HG03135 (cell line): ENCODE data around the gene ANXA2R.
"Not testable (repeated sequence)": the region's sequence is repeated elsewhere in the genome, so short reads cannot be mapped to it uniquely, and the experiment has no call there.

Source experiments
- ATAC-seq: cut with Tn5 transposase; IDR thresholded peaks from one replicate; pipeline ENCODE4 v1.9.1; 2021; ENCODE audit warnings: mild to moderate bottlenecking, moderate library complexity; ENCODE audit not compliant: unreplicated experiment

Gene ANXA2R

DNA sequence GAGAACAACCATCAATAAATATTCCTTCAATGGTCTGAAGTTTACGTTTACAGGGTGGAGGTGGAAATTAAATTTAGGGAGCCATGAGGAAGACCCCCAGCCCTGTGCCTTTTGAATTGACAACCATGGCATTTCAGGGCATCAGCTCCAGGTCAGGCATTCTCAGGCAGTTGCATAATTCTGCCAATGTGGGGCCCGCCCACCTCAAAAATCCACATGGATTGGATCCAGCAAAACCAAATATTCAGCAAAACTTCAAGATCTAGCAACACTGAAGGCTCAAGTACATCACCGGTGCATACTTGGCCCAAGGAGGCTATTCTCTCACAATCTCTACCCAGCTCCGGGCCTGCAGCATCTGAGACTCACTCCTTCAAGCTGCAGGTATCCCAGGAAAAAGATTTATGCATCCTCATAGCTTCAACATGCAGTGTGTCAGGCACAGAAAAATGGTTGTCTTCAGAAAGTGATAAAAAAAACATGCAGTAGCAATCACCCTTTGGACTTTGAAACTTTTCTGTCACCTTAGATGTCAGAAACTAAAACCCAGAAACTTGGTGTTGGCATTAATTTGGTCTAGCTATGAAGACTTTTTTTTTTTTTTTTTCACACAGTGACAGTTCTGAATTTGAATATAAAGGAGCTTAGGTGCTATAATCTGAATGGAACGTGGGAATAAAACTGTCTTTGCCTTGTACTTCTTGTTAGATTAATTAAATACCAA is 21.4 kb upstream of the ANXA2R start:
- no peak for ATAC-seq

DNA sequence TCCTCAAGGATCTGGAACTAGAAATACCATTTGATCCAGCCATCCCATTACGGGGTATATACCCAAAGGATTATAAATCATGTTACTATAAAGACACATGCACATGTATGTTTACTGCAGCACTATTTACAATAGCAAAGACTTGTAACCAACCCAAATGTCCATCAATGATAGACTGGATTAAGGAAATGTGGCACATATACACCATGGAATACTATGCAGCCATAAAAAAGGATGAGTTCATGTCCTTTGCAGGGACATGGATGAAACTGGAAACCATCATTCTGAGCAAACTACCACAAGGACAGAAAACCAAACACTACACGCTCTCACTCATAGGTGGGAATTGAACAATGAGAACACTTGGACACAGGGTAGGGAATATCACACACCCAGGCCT is 19.9 kb upstream of the ANXA2R start:
- ATAC-seq = not testable (repeated sequence)

DNA sequence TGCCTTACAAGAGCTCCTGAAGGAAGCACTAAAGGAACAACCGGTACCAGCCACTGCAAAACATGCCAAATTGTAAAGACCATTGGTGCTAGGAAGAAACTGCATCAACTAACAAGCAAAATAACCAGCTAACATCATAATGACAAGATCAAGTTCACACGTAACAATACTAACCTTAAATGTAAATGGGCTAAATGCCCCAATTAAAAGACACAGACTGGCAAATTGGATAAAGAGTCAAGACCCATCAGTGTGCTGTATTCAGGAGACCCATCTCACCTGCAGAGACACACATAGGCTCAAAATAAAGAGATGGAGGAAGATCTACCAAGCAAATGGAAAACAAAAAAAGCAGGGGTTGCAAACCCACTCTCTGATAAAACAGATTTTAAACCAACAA is 15.0 kb upstream of the ANXA2R start:
- ATAC-seq = not testable (repeated sequence)

DNA sequence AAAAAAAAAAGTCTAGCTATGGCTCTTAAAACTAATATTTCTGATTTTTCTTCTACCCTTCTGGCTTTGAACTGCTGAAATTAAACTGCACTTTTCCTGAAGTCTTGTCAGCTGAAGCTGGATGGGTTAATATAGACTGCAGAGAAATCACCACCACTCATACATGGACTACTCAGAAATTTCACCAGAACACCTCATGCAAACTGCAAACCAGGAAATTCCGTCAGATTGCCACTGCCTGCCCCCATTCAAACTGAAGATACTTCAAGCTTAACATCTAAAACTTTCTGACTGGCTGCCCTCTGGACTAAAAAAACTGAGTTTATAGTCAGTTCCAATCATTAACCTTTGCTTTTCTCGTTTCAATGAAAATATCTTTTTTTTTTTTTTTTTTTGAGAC is 11.6 kb upstream of the ANXA2R start:
- no peak for ATAC-seq

DNA sequence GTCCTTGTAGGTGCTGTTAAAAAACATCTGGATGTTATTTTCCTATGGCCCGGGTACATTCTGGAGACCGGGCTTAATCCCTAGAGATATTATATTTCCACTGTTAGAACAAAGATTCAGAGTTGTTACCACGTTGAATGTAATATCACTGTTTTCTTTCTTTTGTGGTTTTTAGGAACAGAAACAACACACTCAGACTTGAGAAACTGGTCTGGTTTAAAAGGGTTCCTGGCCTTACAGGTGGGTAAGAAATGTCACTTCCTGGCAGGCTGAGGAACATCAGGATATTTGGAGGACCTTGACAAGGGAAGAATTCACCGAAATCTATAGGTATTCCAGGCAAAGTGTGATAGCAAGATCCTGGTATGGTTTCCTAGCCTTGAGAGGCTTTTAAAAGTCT is 10.3 kb upstream of the ANXA2R start:
- no peak for ATAC-seq

DNA sequence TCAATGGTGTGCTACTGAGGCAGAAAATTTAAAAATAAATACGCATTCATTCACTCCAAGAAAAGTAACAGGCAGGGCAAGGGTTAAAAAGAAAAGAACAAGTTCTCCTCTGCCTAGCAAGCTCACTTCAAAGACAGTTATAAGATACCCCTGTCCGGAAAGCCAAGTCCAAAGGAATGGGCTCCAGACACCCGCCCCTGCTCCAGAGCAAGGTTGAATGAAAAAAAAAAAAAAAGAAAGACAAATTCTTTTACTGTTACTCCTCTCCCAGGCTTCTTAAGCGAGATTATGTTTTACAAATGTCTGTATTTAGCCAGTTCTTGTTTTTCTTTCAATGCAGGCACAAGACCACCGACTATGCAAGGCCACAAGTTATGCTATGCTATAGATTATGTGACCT is 9.1 kb upstream of the ANXA2R start:
- no peak for ATAC-seq

DNA sequence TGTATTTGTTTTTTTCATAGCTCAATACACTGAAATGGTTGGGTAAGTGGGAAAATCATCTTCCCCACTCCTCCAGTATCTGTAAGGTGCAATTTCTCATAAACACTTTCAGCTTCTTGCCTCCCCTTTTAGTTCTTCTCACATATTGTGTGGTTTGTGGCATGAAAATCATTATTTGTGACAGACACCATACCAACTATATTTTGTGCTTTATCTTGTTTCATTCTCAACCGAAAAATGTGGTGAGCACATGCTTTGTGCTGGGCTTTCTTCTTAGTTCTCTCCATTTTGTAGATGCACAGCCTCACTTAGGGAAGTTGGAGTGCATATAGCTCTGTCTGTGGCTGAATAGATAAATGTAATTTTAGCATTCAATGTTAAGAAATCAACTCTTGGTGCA is 6.4 kb upstream of the ANXA2R start:
- ATAC-seq = no peak

DNA sequence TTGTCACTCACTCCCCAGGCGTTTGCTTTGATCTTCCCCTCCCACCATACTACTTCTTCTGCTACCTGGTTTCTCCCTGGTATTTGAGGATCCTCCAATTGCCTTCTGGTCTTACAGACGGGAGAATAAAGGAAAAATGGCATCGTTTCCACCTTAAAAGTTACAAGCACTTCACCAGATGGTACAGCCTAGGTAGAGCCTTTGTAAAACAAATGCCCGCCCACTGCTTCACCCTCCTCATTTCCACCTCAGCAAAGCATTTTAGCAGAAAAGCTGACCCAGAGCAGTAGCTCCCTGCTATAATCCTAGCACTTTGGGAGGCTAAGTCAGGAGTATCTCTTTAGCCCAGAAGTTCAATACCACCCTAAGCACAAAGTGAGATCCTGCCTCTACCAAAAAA is 5.1 kb upstream of the ANXA2R start:
- no peak for ATAC-seq

DNA sequence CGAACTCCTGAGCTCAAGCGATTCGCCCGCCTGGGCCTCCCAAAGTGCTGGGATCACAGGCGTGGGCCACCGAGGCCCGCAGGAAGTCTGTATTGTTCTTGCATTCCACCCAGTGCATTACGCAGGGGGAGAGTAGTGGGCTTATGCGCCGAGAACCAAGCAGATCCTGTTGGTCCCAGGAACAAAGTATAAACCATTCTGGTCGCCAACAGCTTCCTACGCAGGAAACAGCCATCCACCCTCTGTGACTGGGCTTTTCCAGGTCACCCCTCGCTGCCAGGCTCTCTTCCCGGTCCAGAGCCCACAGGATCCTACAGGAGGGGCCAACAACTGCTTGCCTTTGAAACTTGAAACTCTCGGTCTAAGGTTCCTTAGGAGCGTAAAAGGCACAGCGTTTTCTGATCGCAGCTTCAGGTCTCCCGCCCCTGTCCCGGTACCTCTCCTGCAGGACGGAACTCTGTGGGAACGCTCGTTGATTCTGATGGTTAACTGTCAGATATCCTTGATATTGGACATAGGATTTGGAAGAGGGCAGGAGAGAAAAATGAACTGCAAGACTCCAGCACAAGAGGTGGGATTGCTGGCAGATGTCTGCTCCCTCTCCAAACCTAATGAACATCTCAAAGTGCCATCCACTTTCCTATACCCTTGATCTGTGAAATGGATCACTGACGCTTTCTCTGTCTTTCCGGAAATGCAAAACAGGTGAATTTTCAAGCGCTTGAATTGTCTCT is 4.2 kb upstream of the ANXA2R start:
- ATAC-seq = no peak

DNA sequence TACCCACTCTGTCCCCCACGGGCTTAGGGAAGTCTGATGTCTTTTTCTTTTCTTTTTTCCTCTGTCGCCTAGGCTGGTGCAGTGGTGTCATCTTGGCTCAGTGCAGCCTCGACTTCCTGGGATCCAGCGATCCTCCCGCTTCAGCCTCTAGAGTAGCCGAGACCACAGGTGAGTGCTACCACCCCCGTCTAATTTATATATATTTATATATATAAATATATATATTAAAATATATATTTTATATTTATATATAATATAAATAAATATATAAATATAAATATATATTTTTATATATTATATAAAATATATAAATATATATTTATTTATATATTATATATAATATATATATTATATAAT is 3.3 kb upstream of the ANXA2R start:
- ATAC-seq = no peak

DNA sequence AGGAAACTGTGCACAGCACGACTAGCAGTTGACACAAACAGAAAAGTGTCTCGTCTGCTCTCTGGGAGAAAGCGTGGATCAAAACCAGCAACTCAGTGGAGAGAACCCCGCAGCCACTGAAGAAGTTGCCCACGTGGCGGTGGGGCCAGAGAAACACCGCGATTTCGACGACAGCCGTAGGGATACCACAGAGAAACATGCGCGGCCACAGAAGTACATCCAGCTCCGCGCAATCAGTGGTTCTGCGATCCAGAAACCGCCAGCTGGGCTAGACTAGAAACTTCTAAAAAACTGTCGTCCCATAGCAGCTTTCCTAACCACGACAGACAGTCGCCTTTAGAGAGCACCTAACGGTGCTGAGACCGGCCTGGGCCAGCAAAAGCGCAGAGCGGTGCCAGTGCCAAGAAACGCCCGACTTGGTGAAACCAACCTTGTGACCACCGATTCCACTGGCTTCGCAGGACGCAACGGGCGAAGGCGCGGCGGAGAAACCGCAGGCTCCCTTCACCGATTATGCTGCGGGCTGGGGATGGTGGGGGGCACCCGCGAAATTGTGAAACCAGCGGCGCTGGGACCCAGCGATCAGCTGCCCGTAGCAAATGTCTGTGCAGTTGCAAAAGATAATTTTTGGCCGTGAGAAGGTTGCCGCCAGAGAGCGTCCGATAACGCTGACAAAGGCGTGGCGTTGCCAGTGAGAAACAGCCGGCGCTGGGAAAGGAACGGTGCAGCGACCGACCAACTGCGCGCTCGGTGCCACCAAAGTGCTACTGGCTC is 2.7 kb upstream of the ANXA2R start:
- peak; percentile 25 for ATAC-seq

DNA sequence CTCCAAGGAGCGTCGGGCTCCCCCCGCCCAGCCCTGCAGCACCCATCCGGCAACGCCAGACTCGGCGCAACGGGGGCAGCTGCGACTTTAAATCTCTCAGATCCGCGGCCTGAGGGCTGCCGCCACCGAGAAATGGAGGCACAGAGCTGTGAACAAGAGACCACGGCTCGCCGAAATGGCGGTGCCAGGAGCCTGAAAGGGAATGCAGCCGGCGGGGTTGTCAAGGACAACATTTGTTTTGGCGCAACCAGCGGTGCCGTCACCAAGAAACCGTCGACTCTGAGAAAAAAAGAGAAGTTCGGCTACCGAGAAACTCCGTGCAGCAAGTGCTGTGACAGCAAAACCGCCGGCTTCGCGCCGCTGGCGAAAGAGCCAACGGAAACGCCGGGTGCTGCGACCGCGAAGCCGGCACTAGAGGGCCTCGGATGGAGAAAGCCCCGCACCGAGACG is 2.1 kb upstream of the ANXA2R start:
- peak; percentile 34 for ATAC-seq

DNA sequence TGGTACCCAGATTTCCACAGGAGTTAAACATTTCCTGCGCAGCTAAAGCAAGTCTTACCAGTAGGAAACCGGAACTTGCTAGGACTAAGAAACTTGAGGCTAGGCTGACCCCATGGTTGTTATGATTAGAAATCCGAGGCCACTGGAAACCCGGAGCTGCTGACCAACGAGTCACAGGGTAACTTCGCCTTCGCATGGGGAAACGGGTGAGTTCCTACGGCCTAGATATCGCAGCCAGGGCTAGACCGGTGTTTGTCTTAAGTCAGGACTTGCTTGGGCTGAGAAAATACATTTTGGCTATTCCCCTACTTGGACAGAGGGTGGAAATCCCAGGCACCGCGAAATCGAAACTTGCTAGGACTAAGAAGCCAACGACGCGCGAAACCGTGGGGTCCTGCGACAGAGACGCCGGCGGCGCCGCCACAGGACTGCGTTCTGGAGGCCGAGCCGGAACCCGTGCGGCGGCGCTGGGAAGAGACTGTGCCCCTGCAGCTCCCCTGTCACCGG is 1.6 kb upstream of the ANXA2R start:
- peak; percentile 16 for ATAC-seq

DNA sequence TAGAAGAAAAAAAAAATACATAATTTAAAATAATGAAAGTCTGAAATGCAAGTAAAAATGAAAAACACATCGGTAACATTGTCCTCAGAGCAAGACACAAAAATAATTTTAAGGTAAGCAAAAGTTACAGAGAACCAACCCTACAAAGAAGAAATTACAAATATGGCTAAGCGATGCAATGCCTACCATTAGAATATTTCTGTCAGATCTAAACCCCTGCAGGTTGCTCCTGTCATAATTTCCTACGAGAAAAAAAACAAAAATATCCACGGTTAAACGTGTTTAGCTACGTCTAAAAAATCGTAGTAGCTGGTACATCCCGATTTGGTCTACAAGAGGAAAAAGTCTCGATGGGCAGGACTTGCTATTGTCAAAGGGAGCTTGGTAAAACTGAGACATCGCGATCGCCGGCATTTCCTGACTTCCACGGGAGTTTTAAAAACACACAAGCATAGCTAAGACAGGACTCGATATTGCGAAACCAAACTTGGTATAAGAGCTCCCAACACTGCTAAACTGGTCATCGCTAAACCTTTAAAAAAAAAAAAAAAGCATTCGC is 1.1 kb upstream of the ANXA2R start:
- ATAC-seq = no peak

DNA sequence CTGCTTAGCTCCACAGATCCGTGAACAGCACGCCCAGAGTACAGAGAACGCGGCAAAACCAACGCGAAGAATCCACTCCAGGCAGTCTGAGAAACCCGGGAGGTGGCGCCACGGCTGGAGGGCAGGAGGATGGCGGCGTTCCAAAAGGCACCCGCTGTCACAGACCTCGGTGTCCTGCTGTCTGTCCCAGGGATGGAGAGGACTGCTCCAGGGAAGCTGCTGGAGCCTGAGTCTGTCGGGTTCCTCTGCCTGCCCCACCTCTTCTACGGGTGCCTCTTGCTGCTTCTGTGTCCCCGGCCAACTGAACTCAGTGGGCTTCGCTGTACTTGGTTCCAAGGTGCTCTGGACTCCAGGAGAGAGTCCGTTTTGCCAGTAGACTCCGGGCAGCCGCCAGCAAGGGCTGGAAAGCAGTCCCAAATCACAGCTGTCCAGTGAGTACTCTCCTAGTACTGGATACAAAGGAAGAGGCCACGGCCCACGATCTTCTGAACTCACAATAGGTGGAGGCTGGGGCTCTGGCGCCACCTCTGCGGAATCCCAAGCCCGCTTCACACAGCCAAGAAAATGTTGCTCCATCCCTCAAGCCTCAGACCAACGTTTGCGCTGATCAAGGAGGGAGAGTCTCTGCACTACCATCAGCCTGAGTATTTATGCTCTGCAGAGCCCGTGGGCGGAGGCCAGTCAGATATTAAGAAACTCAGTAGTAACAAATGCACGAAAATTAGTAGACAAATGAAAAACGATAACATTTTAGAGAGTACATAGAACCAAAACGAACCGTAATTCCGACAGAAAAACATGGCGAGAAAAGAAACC is 440 bp downstream of the ANXA2R start:
- ATAC-seq = no peak

DNA sequence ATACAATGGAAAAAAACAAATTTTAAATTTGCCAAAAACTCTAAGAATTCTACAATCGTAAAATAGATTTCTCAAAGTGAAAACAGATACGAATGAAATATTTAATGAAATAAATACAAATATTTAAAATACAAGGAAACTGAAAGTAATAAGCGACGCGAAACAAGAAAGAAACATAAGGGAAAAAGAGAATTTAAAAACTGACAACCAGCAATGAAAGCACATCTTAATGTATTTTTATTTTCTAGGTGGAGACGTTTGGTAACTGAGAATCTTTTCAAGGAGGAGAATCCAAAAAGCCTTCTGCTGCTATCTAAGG is 1.0 kb downstream of the ANXA2R start:
- no peak for ATAC-seq

DNA sequence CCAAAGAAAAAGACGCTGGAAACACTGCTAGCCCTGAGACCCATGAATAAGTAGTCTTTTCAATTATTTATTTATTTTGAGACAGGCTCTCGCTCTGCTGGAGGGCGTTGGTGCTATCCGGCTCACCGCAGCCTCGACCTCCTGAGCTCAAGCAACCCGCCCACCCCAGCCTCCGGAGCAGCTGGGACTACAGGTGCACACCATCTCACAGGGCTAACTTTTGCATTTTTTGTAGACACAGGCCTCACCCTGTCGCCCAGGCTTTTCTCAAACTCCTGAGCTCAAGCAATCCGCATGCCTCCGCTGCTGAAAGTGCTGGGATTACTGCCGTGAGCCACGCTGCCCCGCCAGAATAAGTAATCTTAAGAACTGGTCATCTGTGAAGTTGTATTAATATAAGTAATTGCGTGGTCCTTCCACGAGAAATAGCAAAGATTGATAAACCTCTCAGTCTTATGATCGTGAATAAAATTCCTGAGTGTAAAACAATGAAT is 1.6 kb downstream of the ANXA2R start:
- no peak for ATAC-seq

DNA sequence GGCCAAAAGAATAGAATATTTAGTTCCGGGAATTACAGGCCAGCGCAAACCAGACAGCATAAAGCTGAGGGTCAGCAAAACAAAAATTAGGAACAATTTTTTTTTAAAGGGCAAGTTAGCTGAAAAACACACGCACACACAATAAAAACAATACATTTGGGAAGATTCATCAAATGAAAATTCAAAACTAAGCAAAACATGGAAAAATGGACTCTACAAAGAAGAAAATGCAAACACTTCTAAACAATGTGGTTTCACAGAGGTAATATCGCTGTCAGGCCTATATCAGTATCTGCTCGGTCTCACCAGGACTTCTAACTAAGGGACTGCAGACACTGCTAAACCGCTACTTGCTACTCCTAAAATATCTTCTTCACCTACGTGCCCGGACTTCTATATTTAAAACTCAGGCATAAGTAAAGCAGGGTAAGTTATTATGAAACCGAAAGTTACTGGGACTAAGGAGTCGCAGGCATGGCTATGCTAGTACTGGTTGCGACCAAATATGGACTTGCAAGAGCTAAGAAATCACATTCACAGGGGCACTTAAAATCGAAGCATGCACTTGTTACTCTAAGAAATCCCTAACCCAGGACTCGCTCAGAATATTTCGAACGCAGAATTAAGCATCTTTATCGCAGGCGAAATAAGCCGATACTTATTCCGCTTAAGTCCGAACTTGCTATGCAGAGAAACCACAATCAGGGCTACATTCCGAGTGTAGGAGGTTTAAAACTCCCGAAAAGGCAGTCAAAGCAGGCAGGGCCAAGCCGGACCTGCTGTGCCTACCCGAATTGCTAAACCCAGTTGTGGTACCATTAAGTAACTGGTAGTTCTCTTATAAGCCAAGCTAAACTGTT is 2.3 kb downstream of the ANXA2R start:
- no peak for ATAC-seq

DNA sequence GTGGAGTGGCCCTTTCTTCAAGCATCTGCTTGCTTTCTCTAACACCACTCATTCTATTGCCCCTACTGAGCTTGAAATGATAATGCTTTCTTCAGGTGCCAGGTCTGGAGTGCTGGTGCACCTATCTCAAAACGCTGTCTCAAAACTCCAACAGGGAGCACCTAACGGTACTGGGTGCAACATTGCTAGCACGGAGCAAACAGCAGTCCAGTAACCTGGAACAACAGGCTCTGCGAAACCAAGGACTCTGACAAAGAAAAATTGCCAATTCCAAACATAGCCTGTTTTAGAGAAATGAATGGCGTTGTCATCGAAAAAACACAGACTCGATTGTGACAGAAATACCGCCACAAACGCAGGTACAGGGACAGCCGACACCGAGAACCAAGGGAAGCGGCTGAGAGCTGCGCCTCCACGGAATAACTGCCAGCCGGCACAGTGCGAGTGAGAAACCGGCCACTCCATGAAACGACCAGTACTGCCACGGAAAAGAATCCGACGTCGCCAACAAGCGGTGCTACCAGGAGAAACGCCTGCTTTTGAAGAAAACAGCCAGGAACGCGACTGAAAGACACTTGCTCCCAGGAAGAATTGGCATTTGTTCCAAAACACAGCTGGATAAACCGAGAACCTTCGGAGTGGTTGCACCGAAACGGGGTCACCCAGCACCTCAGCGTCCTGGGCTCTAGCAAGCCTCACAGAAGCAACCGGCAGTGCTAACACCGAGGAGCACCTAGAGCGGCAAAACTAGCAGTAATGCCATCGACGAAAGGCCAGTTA is 3.1 kb downstream of the ANXA2R start:
- no peak for ATAC-seq
